Astrocyte of the hippocampus (primary cell): ENCODE measurements around the gene CBX6.
"Not testable (repeated sequence)": the region's sequence is repeated elsewhere in the genome, so short reads cannot be mapped to it uniquely, and the experiment has no call there.

Source experiments
- DNase-seq: peaks from one replicate; pipeline ENCODE4 v3.0.0; 2011; ENCODE audit warnings: low read depth, low spot score

CBX6 gene

DNA sequence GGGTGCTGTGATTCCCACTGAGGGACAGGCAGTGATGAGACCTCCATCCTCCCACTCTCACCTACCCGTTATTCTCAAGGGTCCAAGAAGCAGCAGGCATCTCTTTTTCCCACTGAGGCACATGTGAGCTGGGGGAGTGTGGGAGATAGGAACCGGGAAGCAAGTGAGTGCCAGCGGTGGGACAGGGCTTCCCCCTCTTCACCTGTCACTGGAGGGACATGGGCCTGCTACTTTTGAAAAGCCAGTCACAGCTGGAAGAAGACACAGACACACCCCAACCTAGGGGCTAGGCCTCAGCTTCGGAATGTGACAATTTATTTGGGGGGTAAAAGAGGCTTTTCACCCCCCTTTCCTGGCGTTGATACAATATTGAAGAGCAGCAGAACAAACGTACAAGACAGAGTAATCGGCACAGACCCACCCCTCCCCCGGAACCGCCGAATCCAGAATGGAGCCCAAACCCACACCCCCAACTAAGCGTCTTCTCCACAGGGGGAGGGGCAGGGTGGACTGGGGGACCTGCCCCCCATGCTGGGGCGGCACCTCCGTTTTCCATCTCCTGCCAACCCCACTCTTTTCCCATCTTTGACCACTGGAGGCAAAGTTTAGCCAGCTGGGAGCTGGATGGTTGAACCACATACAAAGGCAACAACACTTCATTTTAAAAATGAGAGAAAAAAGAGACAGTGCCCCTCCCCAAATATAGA lies 10.7 kb downstream of the CBX6 start:
- DNase-seq = peak; percentile 33

- no peak for DNase-seq
Observed at GRCh38 chr22:38860283-38861169, 11.5 kb downstream of the CBX6 start.

DNA sequence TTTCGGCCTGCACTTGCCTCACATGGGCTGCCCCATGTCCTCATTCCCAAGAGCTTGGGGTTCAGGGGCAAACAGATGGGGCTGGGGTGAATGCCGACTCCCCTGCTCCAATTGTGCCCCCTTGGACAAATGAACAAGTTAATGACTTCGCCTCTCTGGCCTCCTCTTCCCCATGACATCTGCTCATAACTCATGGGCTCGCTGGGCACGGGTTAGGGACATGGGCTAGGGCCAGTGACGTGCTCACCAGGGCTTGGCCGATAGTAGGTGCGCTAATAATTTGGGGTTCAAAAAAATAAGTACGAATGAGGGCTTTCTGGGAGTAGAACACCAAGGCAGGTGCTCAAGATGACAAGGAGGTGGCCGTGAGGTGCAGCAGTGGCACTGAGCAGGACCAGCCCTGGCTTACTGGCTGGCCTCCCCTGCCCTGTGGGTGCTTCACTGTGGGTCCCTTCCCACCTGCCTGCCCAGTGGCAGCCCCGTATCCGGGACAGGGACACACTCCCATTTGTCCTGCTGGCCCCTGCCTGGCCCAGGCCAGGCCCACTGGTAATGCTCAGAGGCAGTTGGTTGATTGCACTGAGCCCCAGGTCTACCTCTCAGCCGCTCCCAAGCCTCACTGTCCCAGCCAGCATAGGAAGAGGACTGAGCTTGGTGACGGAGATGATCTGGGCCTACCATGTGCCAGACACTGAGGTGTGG lies 12.3 kb downstream of the CBX6 start:
- no peak for DNase-seq

DNA sequence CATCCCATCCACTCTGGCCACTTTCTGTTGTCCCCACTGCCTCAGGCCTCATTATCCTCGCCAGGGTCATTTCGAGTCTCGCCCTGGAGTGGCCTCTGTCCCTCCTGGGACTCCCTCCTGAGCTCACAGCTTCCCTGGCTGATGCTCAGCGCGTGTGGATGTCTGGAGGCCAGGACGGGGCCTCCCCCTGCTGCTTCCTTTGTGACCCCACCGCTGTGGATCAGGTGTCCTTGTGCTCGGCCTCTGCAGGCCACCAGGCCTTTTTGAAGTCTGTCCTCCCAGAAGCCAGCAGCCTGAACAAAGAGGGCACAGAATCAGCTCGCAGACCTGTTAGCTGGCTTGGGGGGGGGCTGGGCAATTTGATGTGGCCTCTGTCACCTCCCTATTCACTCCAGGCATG lies 13.5 kb downstream of the CBX6 start:
- no peak for DNase-seq

DNA sequence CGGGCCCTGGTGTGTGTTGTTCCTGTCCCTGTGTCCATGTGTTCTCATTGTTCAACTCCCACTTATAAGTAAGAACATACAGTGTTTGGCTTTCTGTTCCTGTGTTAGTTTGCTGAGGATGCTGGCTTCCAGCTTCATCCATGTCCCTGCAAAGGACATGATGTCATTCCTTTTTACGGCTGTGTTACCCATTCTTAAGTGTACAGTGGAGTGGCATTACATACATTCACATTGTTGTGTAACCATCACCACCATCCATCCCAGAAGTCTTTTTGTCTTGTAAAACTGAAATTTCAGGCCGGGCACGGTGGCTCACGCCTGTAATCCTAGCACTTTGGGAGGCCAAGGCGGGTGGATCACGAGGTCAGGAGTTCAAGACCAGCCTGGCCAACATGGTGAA lies 17.5 kb downstream of the CBX6 start:
- DNase-seq = not testable (repeated sequence)

GRCh38 chr22:38853883-38854282 lies 18.1 kb downstream of the CBX6 start:
- DNase-seq = not testable (repeated sequence)

GRCh38 chr22:38853196-38853651 lies 18.8 kb downstream of the CBX6 start:
- DNase-seq = no peak

- no peak for DNase-seq
Observed at GRCh38 chr22:38852522-38852921, 19.5 kb downstream of the CBX6 start.

GRCh38 chr22:38850941-38851849 lies 20.8 kb downstream of the CBX6 start:
- peak; percentile 54 for DNase-seq

DNA sequence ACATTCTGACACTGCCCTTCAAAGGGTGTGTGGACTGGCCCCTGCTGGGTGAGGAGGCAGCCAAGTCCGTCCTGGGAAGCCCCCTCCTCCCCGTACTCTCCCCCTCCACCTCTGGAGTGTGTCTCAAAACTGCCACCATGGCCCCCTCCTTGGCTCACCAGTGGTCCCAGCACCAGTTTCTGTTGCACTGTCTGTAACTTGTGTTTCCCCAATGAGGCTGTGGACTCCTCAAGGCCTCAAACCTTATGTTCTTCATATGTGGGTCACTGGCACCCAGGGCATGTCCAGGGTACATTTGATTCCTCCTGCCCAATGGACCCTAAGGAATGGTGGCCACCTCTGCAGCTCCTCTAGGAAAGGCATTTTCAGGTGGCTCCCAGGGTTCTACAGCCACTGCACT lies 21.6 kb downstream of the CBX6 start:
- DNase-seq = no peak

GRCh38 chr22:38849811-38850210 lies 22.2 kb downstream of the CBX6 start:
- DNase-seq = no peak

DNA sequence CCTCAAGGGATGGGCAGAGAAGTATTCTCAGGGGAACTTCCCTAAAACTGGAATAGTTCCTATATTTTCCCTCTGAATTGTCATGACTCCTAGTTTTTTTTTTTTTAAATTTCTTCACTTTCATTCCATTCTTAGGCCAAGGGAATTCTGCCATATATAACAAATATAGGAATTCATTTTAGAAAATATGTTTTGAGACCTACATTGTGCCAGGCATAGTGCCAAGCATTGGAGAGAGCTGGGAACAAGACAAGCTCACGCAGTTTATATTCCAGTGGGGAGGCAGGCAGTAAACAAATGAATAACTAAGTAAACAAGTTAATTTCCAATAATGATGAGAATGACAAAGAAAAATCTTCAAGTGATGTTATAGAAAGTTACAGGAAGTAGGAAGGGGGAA lies 25.6 kb downstream of the CBX6 start:
- no peak for DNase-seq

GRCh38 chr22:38845004-38845740 lies 26.8 kb downstream of the CBX6 start:
- peak; percentile 94 for DNase-seq

GRCh38 chr22:38844315-38845003 lies 27.6 kb downstream of the CBX6 start:
- no peak for DNase-seq

DNA sequence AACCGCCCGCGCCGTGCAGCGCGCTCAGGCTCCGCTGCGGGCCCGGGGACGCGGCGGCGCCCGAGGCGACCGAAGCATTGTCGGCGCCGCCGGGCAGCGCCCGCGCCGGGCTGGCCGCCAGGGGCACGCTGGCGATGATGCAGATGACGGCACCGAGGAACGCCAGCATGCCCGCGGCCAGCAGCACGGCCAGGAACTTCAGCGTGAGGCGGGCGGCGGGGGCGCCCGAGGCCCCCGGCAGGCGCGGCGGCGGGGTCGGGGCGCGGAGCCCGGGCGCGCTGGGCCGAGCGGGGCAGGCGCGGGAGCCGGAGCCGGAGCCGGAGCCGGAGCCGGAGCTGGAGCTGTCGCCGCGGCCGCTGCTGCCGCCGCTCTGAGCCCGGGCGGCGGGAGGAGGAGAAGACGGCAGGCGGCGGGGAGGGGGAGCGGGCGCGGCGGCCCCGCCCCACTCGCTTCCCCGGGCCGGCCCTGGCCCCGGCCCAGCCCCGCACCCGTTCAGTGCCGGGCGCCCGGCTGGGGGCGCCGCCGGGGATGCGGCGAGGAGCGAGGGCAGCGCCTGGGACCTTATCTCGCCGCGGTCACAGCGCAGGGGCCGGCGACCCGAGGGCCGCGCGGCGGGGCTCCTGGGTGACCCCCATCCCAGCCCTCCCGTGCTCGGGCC lies 28.2 kb downstream of the CBX6 start, which contains the start of gene NPTXR:
Gene NPTXR (minus strand): TSS at position 372 of the 658 bp plus-strand sequence.
- DNase-seq = peak; percentile 86

- peak; percentile 91 for DNase-seq
Observed at GRCh38 chr22:38843201-38843656, 28.8 kb downstream of the CBX6 start.

DNA sequence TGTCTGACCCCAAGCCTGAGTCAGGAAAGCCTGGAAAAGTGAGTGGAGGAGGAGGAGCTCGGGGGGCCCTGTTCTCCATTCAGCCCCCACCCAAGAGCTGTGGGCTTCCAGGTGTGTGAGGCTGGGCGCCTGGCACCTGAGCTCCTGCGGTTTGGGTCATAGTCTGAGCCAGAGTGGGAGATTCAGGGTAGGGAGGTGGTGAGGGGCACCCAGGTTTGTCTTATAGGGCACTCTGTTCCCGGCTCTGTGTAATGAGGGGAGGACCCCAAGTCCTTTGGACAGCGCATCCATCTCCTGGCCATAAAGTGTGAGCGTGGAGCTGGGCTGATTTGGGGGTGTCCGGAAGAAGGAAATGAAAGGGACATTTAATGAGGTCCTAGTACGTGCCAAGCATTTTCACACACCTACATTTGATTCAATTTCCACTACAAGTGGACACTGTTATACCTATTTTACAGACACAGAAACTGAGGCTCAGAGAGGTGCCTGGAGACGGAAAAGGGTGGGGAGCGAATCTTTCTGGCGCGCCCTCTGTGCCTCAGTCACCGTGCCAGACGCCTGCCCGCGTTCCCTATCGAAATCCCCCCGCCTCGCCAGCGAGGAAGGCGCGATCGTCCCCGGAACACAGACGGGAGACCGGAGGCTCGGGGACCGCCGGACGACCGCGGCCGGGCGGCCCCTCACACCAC lies 29.4 kb downstream of the CBX6 start:
- no peak for DNase-seq

- no peak for DNase-seq
Observed at GRCh38 chr22:38841635-38842034, 30.4 kb downstream of the CBX6 start.
